H1 (cell line): ENCODE data around the gene UHMK1. TPM values are rescaled to one million over a fixed set of nuclear protein-coding genes. Genes with fewer than 3 reads are reported as not detected.

Experiments
- CTCF ChIA-PET: fragments of 300-600 bp; sonication (Branson Sonifier 250); formaldehyde crosslinking; loops from one replicate; lab custom pipeline; 2021; ENCODE audit not compliant: partially characterized antibody; lab: Charles Lee
- POLR2A ChIA-PET: fragments of 300-600 bp; sonication (Branson Sonifier 250); formaldehyde crosslinking; loops from one replicate; lab custom pipeline; 2021; ENCODE audit warnings: inconsistent platforms; ENCODE audit not compliant: partially characterized antibody; lab: Charles Lee
- DNase-seq, 2 experiments: peaks; one replicate each; pipeline versions ENCODE4 v3.0.0 to v3.0.0-alpha.2; 2010 to 2022; ENCODE audit warnings: low spot score in 2 of 2, low read depth in 1 of 2, mixed read lengths in 1 of 2
- FAIRE-seq: peaks from 2 replicates; lab custom pipeline; 2011; peaks lifted over from hg19 to GRCh38; lab: Jason Lieb, UNC
- H2AFZ ChIP-seq: 2 replicates; pipeline ENCODE4 v1.8.1; 2012; ENCODE audit warnings: low read length, inconsistent platforms
- H2AK5ac ChIP-seq: 2 replicates; pipeline ENCODE4 v1.6.1; 2013; ENCODE audit warnings: low read depth, low read length
- H2BK120ac ChIP-seq: replicated peaks from 2 replicates; pipeline ENCODE3; 2013; ENCODE audit warnings: low read depth, low read length, inconsistent platforms
- H2BK12ac ChIP-seq: 2 replicates; pipeline ENCODE4 v1.6.1; 2013; ENCODE audit warnings: low read depth, low read length
- H2BK15ac ChIP-seq: 2 replicates; pipeline ENCODE4 v1.6.1; 2013; ENCODE audit warnings: low read length
- H2BK20ac ChIP-seq: 2 replicates; pipeline ENCODE4 v1.6.1; 2013; ENCODE audit warnings: low read length
- H2BK5ac ChIP-seq: 2 replicates; pipeline ENCODE4 v1.6.1; 2013; ENCODE audit warnings: low read depth, low read length
- H3K14ac ChIP-seq: 2 replicates; pipeline ENCODE4 v1.6.1; 2013; ENCODE audit warnings: inconsistent platforms; ENCODE audit not compliant: insufficient read length
- H3K18ac ChIP-seq: 2 replicates; pipeline ENCODE4 v1.6.1; 2013; ENCODE audit warnings: low read length; ENCODE audit errors: extremely low read depth
- H3K23ac ChIP-seq: 2 replicates; pipeline ENCODE4 v1.6.1; 2013; ENCODE audit warnings: inconsistent platforms; ENCODE audit not compliant: insufficient read length
- H3K23me2 ChIP-seq: 2 replicates; pipeline ENCODE4 v1.6.1; 2013; ENCODE audit warnings: low read depth, low read length
- H3K27ac ChIP-seq: 2 replicates; pipeline ENCODE4 v1.6.1; 2011; ENCODE audit warnings: low read depth, low read length, inconsistent platforms
- H3K27me3 ChIP-seq, 4 experiments: replicated peaks in 1 of 4; 1 replicate in 1 of 4; 2 replicates in 3 of 4; pipeline versions ENCODE4 v1.6.1 to v1.8.1; 2011 to 2013; ENCODE audit warnings: low read length in 3 of 4, mild to moderate bottlenecking in 3 of 4, inconsistent platforms in 2 of 4, mixed read lengths in 2 of 4, moderate library complexity in 1 of 4; ENCODE audit not compliant: control insufficient read depth in 3 of 4, insufficient read depth in 3 of 4; ENCODE audit errors: extremely low read depth in 1 of 4
- H3K36me3 ChIP-seq, 4 experiments: 2 replicates each; pipeline versions ENCODE4 v1.6.1 to v1.8.1; 2011 to 2013; ENCODE audit warnings: mild to moderate bottlenecking in 4 of 4, low read length in 3 of 4, moderate library complexity in 2 of 4, control low read depth in 1 of 4, inconsistent platforms in 1 of 4; ENCODE audit not compliant: insufficient read depth in 4 of 4, control insufficient read depth in 2 of 4
- H3K4ac ChIP-seq: replicated peaks from 2 replicates; pipeline ENCODE3; 2013; ENCODE audit warnings: low read length, low read depth, mixed read lengths, inconsistent platforms; ENCODE audit not compliant: insufficient read length
- H3K4me1 ChIP-seq, 4 experiments: replicated peaks in 1 of 4; 1 replicate in 1 of 4; 2 replicates in 3 of 4; pipeline versions ENCODE4 v1.6.1 to v1.8.1; 2011 to 2013; ENCODE audit warnings: low read length in 3 of 4, inconsistent platforms in 2 of 4, mixed read lengths in 1 of 4; ENCODE audit not compliant: insufficient read depth in 4 of 4, control insufficient read depth in 3 of 4
- H3K4me2 ChIP-seq, 2 experiments: 2 replicates each; pipeline versions ENCODE4 v1.6.1 to v1.8.1; 2011 to 2013; ENCODE audit warnings: low read depth in 2 of 2, low read length in 2 of 2, control low read depth in 1 of 2, inconsistent platforms in 1 of 2, mild to moderate bottlenecking in 1 of 2; ENCODE audit not compliant: insufficient read depth in 1 of 2
- H3K4me3 ChIP-seq, 4 experiments: fragments of 200-600, 300-600 bp in 1 of 4; sonication (generic), shearing (Covaris generic), sonication (Bioruptor Twin) in 1 of 4; 2 replicates each; pipeline versions ENCODE4 v1.5.1 to v1.8.1; 2011 to 2016; ENCODE audit warnings: low read length in 4 of 4, low read depth in 3 of 4, control low read depth in 2 of 4, inconsistent platforms in 2 of 4, mild to moderate bottlenecking in 2 of 4, mixed read lengths in 1 of 4, moderate library complexity in 1 of 4; ENCODE audit not compliant: insufficient read depth in 2 of 4; ENCODE audit errors: extremely low read depth in 1 of 4
- H3K56ac ChIP-seq: replicated peaks from 2 replicates; pipeline ENCODE3; 2013; ENCODE audit warnings: low read depth, mild to moderate bottlenecking, mixed read lengths, low read length, inconsistent platforms; ENCODE audit not compliant: insufficient read length
- H3K79me1 ChIP-seq: 2 replicates; pipeline ENCODE4 v1.6.1; 2013; ENCODE audit warnings: low read depth, low read length, control low read depth
- H3K79me2 ChIP-seq, 2 experiments: 2 replicates each; pipeline versions ENCODE4 v1.6.1 to v1.8.1; 2012 to 2013; ENCODE audit warnings: low read length in 2 of 2, mild to moderate bottlenecking in 2 of 2, inconsistent platforms in 1 of 2; ENCODE audit not compliant: insufficient read depth in 2 of 2, control insufficient read depth in 1 of 2
- H3K9ac ChIP-seq, 4 experiments: replicated peaks in 1 of 4; 1 replicate in 1 of 4; 2 replicates in 3 of 4; pipeline versions ENCODE4 v1.6.1 to v1.8.1; 2011 to 2013; ENCODE audit warnings: low read depth in 3 of 4, low read length in 3 of 4, control low read depth in 2 of 4, mild to moderate bottlenecking in 2 of 4, moderate library complexity in 2 of 4, inconsistent platforms in 1 of 4; ENCODE audit errors: extremely low read depth in 1 of 4
- H3K9me3 ChIP-seq, 2 experiments: 2 replicates each; pipeline versions ENCODE4 v1.6.1 to v1.8.1; 2012 to 2013; ENCODE audit warnings: mild to moderate bottlenecking in 2 of 2, moderate library complexity in 2 of 2, control low read depth in 1 of 2, inconsistent platforms in 1 of 2, low read depth in 1 of 2, low read length in 1 of 2, mixed read lengths in 1 of 2; ENCODE audit not compliant: insufficient read depth in 2 of 2
- H4K20me1 ChIP-seq, 2 experiments: replicated peaks in 1 of 2; 2 replicates each; pipeline versions ENCODE3 to v1.8.1; 2011 to 2013; ENCODE audit warnings: inconsistent platforms in 2 of 2, low read length in 2 of 2, mild to moderate bottlenecking in 1 of 2; ENCODE audit not compliant: insufficient read depth in 2 of 2, control insufficient read depth in 1 of 2
- H4K5ac ChIP-seq: 2 replicates; pipeline ENCODE4 v1.6.1; 2013; ENCODE audit warnings: low read length, low read depth, mixed read lengths, inconsistent platforms; ENCODE audit not compliant: insufficient read length
- H4K8ac ChIP-seq: 2 replicates; pipeline ENCODE4 v1.8.0; 2013; ENCODE audit warnings: mild to moderate bottlenecking, moderate library complexity, low read length, inconsistent platforms; ENCODE audit not compliant: insufficient read depth; ENCODE audit errors: extremely low read depth
- H4K91ac ChIP-seq: replicated peaks from 2 replicates; pipeline ENCODE3; 2013; ENCODE audit warnings: low read length, mixed read lengths, inconsistent platforms; ENCODE audit not compliant: insufficient read length
- CREB1 ChIP-seq: IDR thresholded peaks from 2 replicates; pipeline ENCODE4 v1.6.1; 2012; ENCODE audit warnings: inconsistent platforms
- CTCF ChIP-seq, 3 experiments: IDR thresholded peaks; 1 replicate in 2 of 3; 2 replicates in 1 of 3; pipeline versions ENCODE4 v1.5.1 to v1.6.1; 2011; ENCODE audit warnings: low read length in 3 of 3, mild to moderate bottlenecking in 3 of 3, inconsistent platforms in 2 of 3, low read depth in 1 of 3, moderate library complexity in 1 of 3; ENCODE audit not compliant: insufficient read depth in 1 of 3; ENCODE audit errors: control extremely low read depth in 1 of 3
- GABPA ChIP-seq: IDR thresholded peaks from 2 replicates; pipeline ENCODE4 v1.6.1; 2011; ENCODE audit warnings: mild to moderate bottlenecking, low read length, moderate library complexity, borderline replicate concordance; ENCODE audit not compliant: insufficient read depth
- HDAC6 ChIP-seq: IDR thresholded peaks from one replicate; pipeline ENCODE4 v1.7.1; 2012; ENCODE audit warnings: low read depth, mild to moderate bottlenecking, inconsistent platforms, low read length, moderate library complexity
- KDM5A ChIP-seq: fragments of 200-600 bp; IDR thresholded peaks from 2 replicates; pipeline ENCODE4 v1.7.1; 2012; ENCODE audit warnings: mild to moderate bottlenecking, low read length, inconsistent platforms, mixed read lengths
- NRF1 ChIP-seq: IDR thresholded peaks from 2 replicates; pipeline ENCODE4 v1.6.1; 2011; ENCODE audit warnings: mild to moderate bottlenecking, low read depth, low read length, improper control_type of control experiment
- RFX5 ChIP-seq: IDR thresholded peaks from 2 replicates; pipeline ENCODE4 v1.6.1; 2011; ENCODE audit warnings: low read depth, low read length, improper control_type of control experiment, borderline replicate concordance
- SP2 ChIP-seq: IDR thresholded peaks from 2 replicates; pipeline ENCODE4 v1.6.1; 2012; ENCODE audit warnings: mild to moderate bottlenecking, low read length, inconsistent platforms
- YY1 ChIP-seq: IDR thresholded peaks from 2 replicates; pipeline ENCODE4 v1.6.1; 2011; ENCODE audit warnings: low read depth, mild to moderate bottlenecking, low read length
- WGBS, 2 experiments: shearing (Covaris generic) in 1 of 2; methylation state at CpG; one replicate each; pipeline versions ENCODE4 v1.1.6 to v1.1.7; 2013 to 2015; ENCODE audit warnings: low lambda C conversion rate in 2 of 2, mixed read lengths in 2 of 2, inconsistent platforms in 1 of 2, low coverage in 1 of 2, missing lambda C conversion rate in 1 of 2; ENCODE audit not compliant: insufficient replicate concordance in 2 of 2, insufficient coverage in 1 of 2, insufficient read length in 1 of 2; ENCODE audit errors: extremely low coverage in 1 of 2, missing lambda C conversion rate in 1 of 2; 5-methylcytosine and 5-hydroxymethylcytosine counted together
- polyA plus RNA-seq, 7 experiments: library from polyadenylated mRNA; depleted of rRNA in 3 of 7; stranded (reverse) in 5 of 7; unstranded in 2 of 7; fragments of >200 nt in 5 of 7; fragments of 200-250 nt in 2 of 7; gene quantifications; 1 replicate in 5 of 7; 2 replicates in 1 of 7; 4 replicates in 1 of 7; pipeline versions ENCODE4 v1.2.1 to v1.2.3, GENCODE V29; 2011 to 2013; ENCODE audit warnings: missing spikeins in 2 of 7, mixed read lengths in 2 of 7
- total RNA-seq: library from RNA; stranded (reverse); fragmentation: NEBNext Ultra II Directional; extraction: Animal tissue kit (Norgen Biotek cat#: 25700); gene quantifications from 2 replicates; pipeline ENCODE4 v1.2.1, GENCODE V29; 2021
- TF ChIP-seq, protein P1 (sequence below): IDR thresholded peaks from 2 replicates; pipeline ENCODE4 v1.6.1; 2012; ENCODE audit warnings: inconsistent platforms
- TF ChIP-seq, protein P2 (sequence below): IDR thresholded peaks from 2 replicates; pipeline ENCODE4 v1.6.1; 2011; ENCODE audit warnings: low read length, improper control_type of control experiment

The UHMK1 gene
- total and polyA plus RNA-seq, 2 of the 8 experiments (the other 6 are each of a cell fraction or from before 2014, with no cell fraction given) = 4.6 to 16.1 TPM

GRCh38 chr1:162475089-162475488, 22.5 kb upstream of the UHMK1 start:
- FAIRE-seq = no peak
- TF ChIP-seq YY1 (no peak), KDM5A (no peak), CTCF (IDR thresholded peaks at IDR 0.05; ENCODE audit: control extremely low read depth in 1 of 3, insufficient read depth in 1 of 3, low read depth in 1 of 3, low read length in 3 of 3) (no peak), RFX5 (no peak), CREB1 (no peak), HDAC6 (no peak), SP2 (no peak), NRF1 (no peak), GABPA (no peak)
- TF ChIP-seq, protein P1, sequence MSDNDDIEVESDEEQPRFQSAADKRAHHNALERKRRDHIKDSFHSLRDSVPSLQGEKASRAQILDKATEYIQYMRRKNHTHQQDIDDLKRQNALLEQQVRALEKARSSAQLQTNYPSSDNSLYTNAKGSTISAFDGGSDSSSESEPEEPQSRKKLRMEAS = no peak
- TF ChIP-seq, protein P2, sequence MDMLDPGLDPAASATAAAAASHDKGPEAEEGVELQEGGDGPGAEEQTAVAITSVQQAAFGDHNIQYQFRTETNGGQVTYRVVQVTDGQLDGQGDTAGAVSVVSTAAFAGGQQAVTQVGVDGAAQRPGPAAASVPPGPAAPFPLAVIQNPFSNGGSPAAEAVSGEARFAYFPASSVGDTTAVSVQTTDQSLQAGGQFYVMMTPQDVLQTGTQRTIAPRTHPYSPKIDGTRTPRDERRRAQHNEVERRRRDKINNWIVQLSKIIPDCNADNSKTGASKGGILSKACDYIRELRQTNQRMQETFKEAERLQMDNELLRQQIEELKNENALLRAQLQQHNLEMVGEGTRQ = no peak

More at GRCh38 chr1:162475089-162475488, 22.5 kb upstream of the UHMK1 start:
- WGBS, 2 experiments = 88% methylated on average over 2 of the region's 2 CpGs; no CpG with 5 or more reads in 1 of the 2 experiments
- Histone ChIP-seq H2BK5ac (no peak overlapping the region), H3K14ac (no peak overlapping the region), H3K4me1 (peaks cover 0 to 8% (median 4%) of the 10 kb centered on the region in 4 experiments; a peak in 4 of 7 replicates), H3K27me3 (no peaks in the 10 kb centered on the region), H2BK15ac (no peak overlapping the region), H3K23me2 (no peaks in the 10 kb centered on the region), H3K79me1 (no peaks in the 10 kb centered on the region), H3K56ac (no peak overlapping the region), H3K4me3 (no peak overlapping the region), H3K4ac (no peak overlapping the region), H3K23ac (no peak overlapping the region), H3K18ac (no peak overlapping the region), H2AFZ (peak overlapping the region; percentile 92), H3K36me3 (no peaks in the 10 kb centered on the region), H4K5ac (no peak overlapping the region), H3K27ac (no peak overlapping the region), H3K79me2 (no peaks in the 10 kb centered on the region), H2BK20ac (no peak overlapping the region; the same call in 1 of the 2 replicates), H2BK120ac (no peak overlapping the region), H3K4me2 (no peak overlapping the region), H3K9ac (no peak overlapping the region), H2BK12ac (peak overlapping the region; percentile 40; the same call in 1 of the 2 replicates), H3K9me3 (no peaks in the 10 kb centered on the region), H2AK5ac (no peak overlapping the region), H4K91ac (no peak overlapping the region), H4K8ac (no peak overlapping the region), H4K20me1 (no peaks in the 10 kb centered on the region)
- CTCF ChIA-PET = interaction anchor here (0.7 to 2.3 kb wide), 11 partner anchors 11 to 419 kb away, joined by 3 to 10 read pairs (median 4); no protein-coding TSS in a partner anchor
- no peak for DNase-seq
- POLR2A ChIA-PET = no interaction called here
